Vagina (tissue), 2 donors: ENCODE results near the gene ZNHIT3. TPM values are rescaled to one million over a fixed set of nuclear protein-coding genes. Genes with fewer than 3 reads are reported as not detected.
A peak's percentile ranks its signal among the peaks of the same experiment; 100 is the strongest.

ENCODE experiments used
- DNase-seq, 2 donors: peaks; one replicate each; pipeline ENCODE4 v3.0.0-alpha.2; 2017; ENCODE audit errors: extremely low spot score in 2 of 2
- H3K27ac ChIP-seq: fragments of 200-600 bp; sonication (generic); one replicate; pipeline ENCODE4 v1.5.1; 2019
- H3K27me3 ChIP-seq: fragments of 200-600 bp; sonication (generic); one replicate; pipeline ENCODE4 v1.5.1; 2019
- H3K36me3 ChIP-seq, 2 donors: fragments of 200-600 bp; sonication (generic); one replicate each; pipeline ENCODE4 v1.5.1; 2017 to 2019
- H3K4me1 ChIP-seq: fragments of 200-600 bp; sonication (generic); one replicate; pipeline ENCODE4 v1.5.1; 2019
- H3K4me3 ChIP-seq, 2 donors: fragments of 200-600 bp; sonication (generic); 1 replicate in 1 of 2; 2 replicates in 1 of 2; pipeline ENCODE4 v1.5.1; 2016 to 2019
- H3K9me3 ChIP-seq: fragments of 200-600 bp; sonication (generic); one replicate; pipeline ENCODE4 v1.5.1; 2019
- POLR2A ChIP-seq, 2 donors: fragments of 450-650 bp; IDR thresholded peaks; one replicate each; pipeline ENCODE4 v1.6.1; 2017; ENCODE audit warnings: antibody characterized with exemption in 2 of 2, mild to moderate bottlenecking in 2 of 2, moderate library complexity in 2 of 2
- POLR2AphosphoS5 ChIP-seq, 2 donors: sonication (generic); formaldehyde crosslinking; IDR thresholded peaks; one replicate each; pipeline ENCODE4 v1.9.0; 2017; ENCODE audit warnings: antibody characterized with exemption in 2 of 2, mild to moderate bottlenecking in 2 of 2, low read depth in 1 of 2; ENCODE audit not compliant: insufficient read depth in 1 of 2
- intact Hi-C: fragments of 100-400 bp; cut with DNase I; formaldehyde crosslinking; loops from one replicate; pipeline ENCODE4 v1.15.1; 2023
- total RNA-seq: library from RNA; depleted of rRNA; stranded (reverse); fragments of >200 nt; gene quantifications from one replicate; pipeline ENCODE4 v1.2.3, GENCODE V29; 2016
- TF ChIP-seq, protein P1 (sequence below), 3 experiments: fragments of 450-650 bp in 2 of 3; fragments of 200-600 bp in 1 of 3; sonication (generic) in 1 of 3; IDR thresholded peaks; one replicate each; pipeline ENCODE4 v1.5.1; 2017 to 2019; ENCODE audit warnings: antibody characterized with exemption in 3 of 3, mild to moderate bottlenecking in 2 of 3, moderate library complexity in 2 of 3

Gene ZNHIT3
- total RNA-seq, 1 donor from 2014 or later = 13.5 TPM

DNA sequence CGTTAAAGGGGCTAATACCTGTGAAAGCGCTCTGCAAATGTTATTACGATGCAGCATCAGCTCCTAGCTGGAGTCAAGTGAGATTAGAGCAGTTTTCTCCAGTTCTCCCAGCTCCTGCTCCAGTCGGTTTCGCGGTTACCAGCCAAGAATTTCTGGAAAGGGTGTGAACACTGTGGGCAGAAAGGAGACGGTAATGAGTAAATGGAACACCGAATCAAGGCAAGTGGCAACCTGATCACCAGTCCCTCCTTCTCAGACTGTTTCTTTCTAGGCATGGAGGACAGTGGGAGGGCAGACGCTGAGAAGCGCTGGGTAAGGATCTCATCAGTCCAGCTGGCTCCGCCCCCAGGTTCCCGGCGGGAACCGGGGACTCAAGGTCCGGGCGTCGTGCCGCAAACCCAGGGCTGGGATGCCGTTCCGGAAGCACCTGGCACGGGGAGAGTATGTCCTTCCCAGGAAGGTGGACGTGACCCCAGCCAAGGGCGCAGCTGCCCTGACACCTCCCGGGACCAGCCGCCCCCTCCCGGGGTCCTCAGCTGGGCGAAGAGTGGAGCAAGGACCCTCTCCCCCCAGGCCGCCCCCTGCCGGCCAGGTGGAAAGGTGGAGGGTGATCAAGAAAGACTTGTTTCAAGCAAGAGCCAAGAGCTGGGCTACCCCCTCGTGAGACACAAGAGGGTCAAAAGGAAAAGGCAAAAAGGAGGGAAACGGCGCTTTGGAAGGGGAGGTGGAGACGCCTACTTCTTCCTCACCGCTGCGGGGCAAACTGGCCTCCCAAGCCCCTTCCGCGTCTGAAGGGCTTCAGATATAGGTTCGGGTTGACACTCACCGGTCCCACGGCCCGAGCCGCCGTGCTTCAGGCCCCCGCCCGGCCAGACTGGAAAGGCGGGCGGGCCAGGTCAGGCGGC, 47.7 kb downstream of the ZNHIT3 start:
- peak overlapping the region; percentile 91 for H3K27ac ChIP-seq
- TF ChIP-seq POLR2A (IDR thresholded peaks at IDR 0.05) = peak in 1 of 2 donors; percentile 29
- TF ChIP-seq, protein P1, sequence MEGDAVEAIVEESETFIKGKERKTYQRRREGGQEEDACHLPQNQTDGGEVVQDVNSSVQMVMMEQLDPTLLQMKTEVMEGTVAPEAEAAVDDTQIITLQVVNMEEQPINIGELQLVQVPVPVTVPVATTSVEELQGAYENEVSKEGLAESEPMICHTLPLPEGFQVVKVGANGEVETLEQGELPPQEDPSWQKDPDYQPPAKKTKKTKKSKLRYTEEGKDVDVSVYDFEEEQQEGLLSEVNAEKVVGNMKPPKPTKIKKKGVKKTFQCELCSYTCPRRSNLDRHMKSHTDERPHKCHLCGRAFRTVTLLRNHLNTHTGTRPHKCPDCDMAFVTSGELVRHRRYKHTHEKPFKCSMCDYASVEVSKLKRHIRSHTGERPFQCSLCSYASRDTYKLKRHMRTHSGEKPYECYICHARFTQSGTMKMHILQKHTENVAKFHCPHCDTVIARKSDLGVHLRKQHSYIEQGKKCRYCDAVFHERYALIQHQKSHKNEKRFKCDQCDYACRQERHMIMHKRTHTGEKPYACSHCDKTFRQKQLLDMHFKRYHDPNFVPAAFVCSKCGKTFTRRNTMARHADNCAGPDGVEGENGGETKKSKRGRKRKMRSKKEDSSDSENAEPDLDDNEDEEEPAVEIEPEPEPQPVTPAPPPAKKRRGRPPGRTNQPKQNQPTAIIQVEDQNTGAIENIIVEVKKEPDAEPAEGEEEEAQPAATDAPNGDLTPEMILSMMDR (IDR thresholded peaks at IDR 0.05) = peak in 1 of 3 experiments; percentile 6
- peak in 1 of 2 donors; percentile 62 for TF ChIP-seq POLR2AphosphoS5 (IDR thresholded peaks at IDR 0.05; ENCODE audit: insufficient read depth in 1 of 2, low read depth in 1 of 2)
- no peaks in the 10 kb centered on the region for H3K27me3 ChIP-seq
- intact Hi-C loops = no loop called here
- no peak for DNase-seq
- H3K4me1 ChIP-seq = peaks cover 27% of the 10 kb centered on the region
- H3K36me3 ChIP-seq = peaks cover 0 to 25% of the 10 kb centered on the region in 2 donors
- H3K4me3 ChIP-seq = peak overlapping the region; percentile 70 to 76
- H3K9me3 ChIP-seq = no peaks in the 10 kb centered on the region

DNA sequence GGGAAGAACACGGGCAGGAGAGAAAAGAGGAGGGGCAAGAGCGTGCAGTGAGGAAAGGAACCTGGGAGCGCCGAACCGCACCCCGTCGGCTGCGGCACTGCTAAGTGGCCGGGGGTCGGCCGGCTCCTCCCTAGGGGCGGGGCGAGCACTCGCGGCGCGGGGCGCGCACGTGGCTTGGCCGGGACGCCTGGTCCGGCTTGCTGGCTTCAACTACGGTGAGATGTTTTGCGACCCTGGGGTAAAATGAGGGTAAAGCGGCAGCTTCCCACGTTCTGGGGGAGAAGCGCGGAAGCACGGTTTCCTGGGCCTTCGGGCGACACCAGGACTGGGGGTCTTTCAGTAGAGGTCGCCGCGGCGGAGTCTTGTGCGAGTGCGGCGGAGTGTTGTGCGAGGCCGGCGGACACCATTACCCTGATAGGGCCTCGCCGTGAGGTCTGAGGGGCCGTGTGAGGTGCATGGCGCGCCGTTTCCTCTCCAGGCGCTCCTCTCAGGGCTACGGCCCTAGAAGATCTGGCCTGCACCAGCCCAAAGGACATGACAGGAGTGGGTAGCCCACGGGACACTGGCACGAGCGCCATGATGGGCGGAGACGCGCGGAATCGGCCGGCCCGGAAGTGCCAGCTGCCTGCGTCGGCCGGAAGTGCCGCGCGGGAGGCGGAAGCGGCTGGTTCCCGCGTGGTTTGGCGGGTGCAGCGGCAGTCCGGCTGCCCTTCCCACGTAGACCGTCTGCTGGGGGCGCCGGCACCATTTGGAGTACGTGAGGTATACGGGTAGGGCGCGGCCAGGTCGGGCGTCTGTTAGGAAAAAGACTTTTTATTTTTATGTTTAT, 48.6 kb downstream of the ZNHIT3 start, which contains the start of the genes MYO19 and PIGW:
Gene MYO19 (minus strand): TSS at position 29 of the 829 bp plus-strand sequence. CDS start 2,330 bp downstream, outside the sequence.
Gene PIGW (plus strand): TSS at position 148 of the 829 bp plus-strand sequence. CDS start 2,115 bp downstream, outside the sequence.
- Histone ChIP-seq H3K27me3 (no peaks in the 10 kb centered on the region), H3K4me1 (peaks cover 27% of the 10 kb centered on the region), H3K27ac (peak within 1 kb of the TSS; percentile 91), H3K36me3 (peaks cover 0 to 22% of the 10 kb centered on the region in 2 donors), H3K4me3 (peak within 1 kb of the TSS; percentile 70 to 76), H3K9me3 (no peaks in the 10 kb centered on the region)
- no peak for DNase-seq
- TF ChIP-seq POLR2AphosphoS5 (IDR thresholded peaks at IDR 0.05; ENCODE audit: insufficient read depth in 1 of 2, low read depth in 1 of 2) (peak; percentile 80 to 98), POLR2A (IDR thresholded peaks at IDR 0.05) (peak in 1 of 2 donors; percentile 75)
- TF ChIP-seq, protein P1 (IDR thresholded peaks at IDR 0.05) = peak in 1 of 3 experiments; percentile 4
- intact Hi-C loops = no loop called here

DNA sequence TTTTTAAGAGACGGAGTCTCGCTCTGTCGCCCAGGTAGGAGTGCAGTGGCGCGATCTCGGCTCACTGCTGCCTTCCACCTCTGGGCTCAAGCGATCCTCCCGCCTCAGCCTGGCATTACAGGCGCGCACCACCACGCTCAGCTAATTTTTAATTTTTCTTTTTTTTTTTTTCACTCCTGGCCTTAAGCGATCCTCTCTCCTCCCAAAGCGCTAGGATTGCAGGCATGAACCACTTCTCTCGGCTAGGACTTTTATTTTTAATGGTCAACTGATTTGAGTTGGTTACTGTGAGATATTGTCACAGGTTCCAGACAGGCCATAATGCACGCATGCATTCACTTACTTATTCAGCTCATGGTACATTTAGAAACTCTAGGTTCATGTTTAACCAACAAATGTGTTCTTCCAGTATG, 49.2 kb downstream of the ZNHIT3 start:
- peaks cover 0 to 22% of the 10 kb centered on the region in 2 donors for H3K36me3 ChIP-seq
- H3K4me1 ChIP-seq = peaks cover 27% of the 10 kb centered on the region
- TF ChIP-seq POLR2A (IDR thresholded peaks at IDR 0.05) = no peak
- TF ChIP-seq POLR2AphosphoS5 (IDR thresholded peaks at IDR 0.05; ENCODE audit: insufficient read depth in 1 of 2, low read depth in 1 of 2) = no peak
- TF ChIP-seq, protein P1 (IDR thresholded peaks at IDR 0.05) = no peak
- DNase-seq = no peak
- H3K4me3 ChIP-seq = peak overlapping the region; percentile 70 to 76
- H3K27ac ChIP-seq = peak overlapping the region; percentile 91
- no peaks in the 10 kb centered on the region for H3K9me3 ChIP-seq
- intact Hi-C loops = no loop called here
- no peaks in the 10 kb centered on the region for H3K27me3 ChIP-seq

DNA sequence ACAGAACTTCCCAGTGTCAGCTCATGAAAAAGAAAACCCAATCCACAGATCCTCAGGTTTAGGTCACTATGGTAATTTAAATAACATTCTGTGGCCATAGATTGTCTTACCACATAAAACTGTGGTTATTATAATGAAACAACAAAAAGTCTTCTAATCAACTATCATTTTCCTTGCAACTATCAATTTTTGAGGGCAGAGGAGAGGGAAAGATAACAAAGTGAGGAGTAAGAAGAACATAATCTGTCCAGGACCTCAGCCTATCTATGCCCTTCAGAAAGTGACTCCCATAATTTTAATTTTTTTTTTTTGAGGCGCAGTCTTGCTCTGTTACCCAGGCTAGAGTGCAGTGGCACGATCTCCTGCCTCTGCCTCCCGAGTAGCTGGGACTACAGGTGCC, 54.2 kb downstream of the ZNHIT3 start:
- H3K4me3 ChIP-seq = no peak overlapping the region
- no peak for DNase-seq
- no peaks in the 10 kb centered on the region for H3K9me3 ChIP-seq
- H3K4me1 ChIP-seq = peaks cover 18% of the 10 kb centered on the region
- H3K27ac ChIP-seq = no peak overlapping the region
- TF ChIP-seq POLR2A (IDR thresholded peaks at IDR 0.05) = no peak
- no peak for TF ChIP-seq POLR2AphosphoS5 (IDR thresholded peaks at IDR 0.05; ENCODE audit: insufficient read depth in 1 of 2, low read depth in 1 of 2)
- TF ChIP-seq, protein P1 (IDR thresholded peaks at IDR 0.05) = no peak
- no peaks in the 10 kb centered on the region for H3K27me3 ChIP-seq
- peaks cover 0 to 6% of the 10 kb centered on the region in 2 donors for H3K36me3 ChIP-seq
- intact Hi-C loops = loop anchor here (10.0 kb wide), 1 partner anchor 54 kb away; the partner anchor contains the start of gene DHRS11
